ENCODE results near the gene CCDC154.
A peak's percentile ranks its signal among the peaks of the same experiment; 100 is the strongest.

CCDC154 gene

DNA sequence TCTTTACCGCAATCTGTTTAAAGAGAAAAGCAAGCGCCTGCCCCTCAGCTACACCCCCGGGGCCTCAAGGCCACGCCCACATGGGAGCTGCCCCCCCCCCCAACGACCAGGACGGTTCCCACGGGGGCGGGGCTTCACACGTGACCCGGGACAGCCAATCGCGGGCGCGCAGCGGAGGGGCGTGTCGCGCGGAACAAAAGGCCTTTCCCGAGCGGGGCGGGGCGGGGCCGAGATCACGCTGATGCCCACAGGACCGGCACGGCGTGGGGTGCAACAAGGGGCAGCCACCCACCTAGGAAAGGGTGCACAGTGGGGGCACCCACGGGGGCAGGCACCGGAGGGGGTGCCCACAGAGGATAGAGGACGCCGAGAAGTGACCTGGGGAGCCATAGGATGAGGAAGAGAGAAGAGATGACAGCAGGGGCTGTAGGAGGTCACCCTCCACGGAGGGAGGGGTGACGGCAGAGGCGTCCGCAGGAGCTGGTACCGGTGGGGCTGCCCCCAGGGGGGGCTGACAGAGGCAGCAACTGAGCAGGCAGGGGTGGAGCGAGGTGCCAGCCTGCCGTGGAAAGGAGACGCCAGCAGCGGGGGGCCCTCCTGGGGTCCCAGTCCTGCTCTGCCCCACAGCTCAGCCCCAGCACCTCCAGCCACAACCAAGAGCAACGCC is 36.1 kb downstream of the CCDC154 start:
- peak overlapping the region; percentile 58 for H3K27ac ChIP-seq
- TF ChIP-seq ZFX (IDR thresholded peaks at IDR 0.05): no peak

DNA sequence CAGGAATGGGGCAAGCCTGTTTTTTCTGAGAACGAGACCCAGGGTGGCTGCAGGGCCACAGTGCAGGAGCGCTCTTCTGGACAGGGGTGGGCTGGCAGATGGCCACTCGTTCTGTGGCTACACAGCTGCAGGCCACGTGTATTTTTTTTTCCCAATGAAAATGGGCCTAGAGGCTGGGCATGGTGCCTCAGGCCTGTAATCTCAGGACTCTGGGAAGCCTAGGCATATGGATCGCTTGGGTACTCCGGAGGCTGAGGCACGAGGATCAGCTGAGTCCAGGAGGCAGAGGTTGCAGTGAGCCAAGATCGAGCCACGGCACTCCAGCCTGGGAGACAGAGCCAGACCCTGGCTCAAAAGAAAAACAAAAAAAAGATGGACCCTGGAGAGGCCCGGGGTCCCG is 36.6 kb downstream of the CCDC154 start:
- peak overlapping the region; percentile 58 for H3K27ac ChIP-seq
- TF ChIP-seq CTCF (conservative IDR thresholded peaks at IDR 0.05) (no peak), ZFX (IDR thresholded peaks at IDR 0.05) (no peak)

- TF ChIP-seq CTCF (conservative IDR thresholded peaks at IDR 0.05) (no peak), ZFX (IDR thresholded peaks at IDR 0.05) (no peak)
- H3K27ac ChIP-seq: no peak overlapping the region
These were observed 40.6 kb downstream of the CCDC154 start for GRCh38 chr16:1403733-1404132.

GRCh38 chr16:1403036-1403435 is 41.3 kb downstream of the CCDC154 start:
- H3K27ac ChIP-seq: no peak overlapping the region
- TF ChIP-seq ZFX (IDR thresholded peaks at IDR 0.05) (no peak), CTCF (conservative IDR thresholded peaks at IDR 0.05) (no peak)

DNA sequence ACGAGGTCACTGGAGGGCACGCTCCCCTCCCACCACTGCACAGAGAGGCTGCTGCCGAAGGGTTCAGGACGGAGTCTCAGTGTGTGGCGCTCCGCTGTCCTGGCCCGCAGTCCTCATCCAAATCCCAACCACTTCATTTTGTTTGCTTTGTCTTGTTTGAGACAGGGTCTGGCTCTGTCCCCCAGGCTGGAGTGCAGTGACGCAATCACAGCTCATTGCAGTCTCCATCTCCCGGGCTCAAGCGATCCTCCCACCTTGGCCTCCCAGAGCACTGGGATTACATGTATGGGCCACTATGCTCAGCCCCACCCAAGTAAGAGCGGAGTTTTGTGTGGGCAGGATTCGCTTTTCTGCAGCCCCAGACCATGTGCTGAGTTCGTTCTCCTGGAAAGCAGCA is 42.6 kb downstream of the CCDC154 start:
- TF ChIP-seq ZFX (IDR thresholded peaks at IDR 0.05) (no peak), CTCF (conservative IDR thresholded peaks at IDR 0.05) (no peak)
- no peak overlapping the region for H3K27ac ChIP-seq

- TF ChIP-seq ZFX (IDR thresholded peaks at IDR 0.05): no peak
- TF ChIP-seq CTCF (conservative IDR thresholded peaks at IDR 0.05): no peak
These were observed 43.1 kb downstream of the CCDC154 start for GRCh38 chr16:1401061-1401757.

DNA sequence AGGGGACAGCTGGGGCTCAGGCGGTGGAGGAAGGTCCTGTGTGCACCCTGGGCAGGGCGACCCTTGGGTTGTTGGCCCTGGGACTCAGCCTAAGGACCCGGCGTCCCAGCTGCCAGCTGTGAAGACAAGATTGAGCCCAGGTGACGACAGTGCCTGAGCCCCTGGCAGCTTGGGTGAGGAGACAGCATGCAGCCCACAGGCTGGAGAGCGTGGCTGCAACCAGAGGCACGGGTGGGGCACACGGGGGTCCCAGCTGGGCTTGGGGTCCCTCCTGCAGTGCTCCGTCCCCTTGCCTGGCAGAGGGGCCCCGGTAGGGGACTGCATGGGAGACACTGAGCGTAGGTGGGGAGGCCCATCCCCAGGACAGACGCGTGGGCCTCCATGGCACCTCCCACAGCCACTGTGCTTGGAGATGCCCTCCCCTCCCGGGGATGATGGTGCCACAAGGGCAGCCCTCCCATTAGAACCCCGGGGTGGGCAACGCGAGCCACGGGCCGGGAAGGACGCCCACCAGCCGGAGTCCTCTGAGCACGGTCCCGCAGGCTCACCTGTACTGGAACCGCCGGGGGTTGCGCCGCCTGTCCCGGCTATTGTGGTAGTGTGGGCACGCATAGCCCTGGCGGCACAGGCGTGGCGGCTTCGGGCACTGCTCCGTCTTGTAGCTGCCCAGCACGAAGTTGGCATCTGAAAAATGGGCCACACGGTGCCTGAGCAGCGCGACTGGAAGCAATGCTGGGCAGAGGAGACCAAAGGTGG is 45.4 kb downstream of the CCDC154 start:
- TF ChIP-seq CTCF (conservative IDR thresholded peaks at IDR 0.05) (no peak), ZFX (IDR thresholded peaks at IDR 0.05) (no peak)

More at GRCh38 chr16:1401061-1401757, 43.1 kb downstream of the CCDC154 start:
- no peak overlapping the region for H3K27ac ChIP-seq

More for the DNA sequence above, 45.4 kb downstream of the CCDC154 start:
- no peak overlapping the region for H3K27ac ChIP-seq

Data from C4-2B (cell line).